Panc1 (cell line): ENCODE data around the gene OR52W1. TPM values are rescaled to one million over a fixed set of nuclear protein-coding genes. Genes with fewer than 3 reads are reported as not detected.

Experiments
- ATAC-seq: fragments of 200-7000 bp; cut with Tn5 transposase; 2 replicates; pipeline ENCODE4 v1.9.1; 2020; ENCODE audit warnings: mild to moderate bottlenecking, moderate library complexity
- BruUV-seq: library from RNA; stranded (reverse); fragments of 400-500 nt; replicated peaks from 2 replicates; lab custom pipeline; 2021; lab: Mats Ljungman, UMichigan
- CTCF ChIA-PET: fragments of 300-600 bp; sonication (Branson Sonifier 250); formaldehyde crosslinking; loops from one replicate; lab custom pipeline; 2022; ENCODE audit warnings: antibody characterized with exemption; lab: Charles Lee
- POLR2A ChIA-PET: fragments of 300-600 bp; sonication (Branson Sonifier 250); formaldehyde crosslinking; loops from one replicate; lab custom pipeline; 2022; ENCODE audit warnings: antibody characterized with exemption; lab: Charles Lee
- DNase-seq: peaks from one replicate; pipeline ENCODE4 v3.0.0-alpha.2; 2010; ENCODE audit warnings: low read depth, low spot score
- H3K27ac ChIP-seq: 2 replicates; pipeline ENCODE4 v1.5.1; 2011; ENCODE audit warnings: mild to moderate bottlenecking, low read length, inconsistent platforms
- H3K27me3 ChIP-seq: fragments of 200-500 bp; sonication (Bioruptor generic); 2 replicates; pipeline ENCODE4 v1.6.0; 2014; ENCODE audit warnings: low read length, inconsistent platforms; ENCODE audit not compliant: control insufficient read depth, insufficient read depth
- H3K36me3 ChIP-seq: fragments of 200-500 bp; sonication (Bioruptor generic); 2 replicates; pipeline ENCODE4 v1.5.1; 2014; ENCODE audit warnings: inconsistent platforms, mild to moderate bottlenecking, low read length, moderate library complexity; ENCODE audit not compliant: control insufficient read depth, insufficient read depth
- H3K4me1 ChIP-seq: 2 replicates; pipeline ENCODE4 v1.5.1; 2011; ENCODE audit warnings: inconsistent platforms, mild to moderate bottlenecking, low read length, moderate library complexity; ENCODE audit not compliant: control insufficient read depth, insufficient read depth
- H3K4me3 ChIP-seq, 2 experiments: 2 replicates each; pipeline ENCODE4 v1.5.1; 2011 to 2012; ENCODE audit warnings: low read depth in 2 of 2, low read length in 2 of 2, mild to moderate bottlenecking in 2 of 2, inconsistent platforms in 1 of 2, moderate library complexity in 1 of 2
- H3K9me3 ChIP-seq: fragments of 200-500 bp; sonication (Bioruptor generic); 2 replicates; pipeline ENCODE4 v1.5.1; 2014; ENCODE audit warnings: low read depth, mild to moderate bottlenecking, inconsistent platforms, low read length, moderate library complexity; ENCODE audit not compliant: control insufficient read depth, insufficient read depth
- POLR2AphosphoS5 ChIP-seq: IDR thresholded peaks from 2 replicates; pipeline ENCODE4 v1.6.1; 2012; ENCODE audit warnings: mild to moderate bottlenecking, low read depth, low read length, moderate library complexity
- SIN3A ChIP-seq: IDR thresholded peaks from 2 replicates; pipeline ENCODE4 v1.6.1; 2012; ENCODE audit warnings: low read depth, mild to moderate bottlenecking, low read length, moderate library complexity, borderline replicate concordance; ENCODE audit not compliant: insufficient read depth
- TCF7L2 ChIP-seq: IDR thresholded peaks from 2 replicates; pipeline ENCODE4 v1.6.1; 2011; ENCODE audit warnings: mild to moderate bottlenecking, low read depth, low read length, inconsistent platforms
- in situ Hi-C: cut with HindIII; loops from 2 replicates; pipeline ENCODE4 v1.10.0; 2016; ENCODE audit warnings: low sequenced_read_pairs, low pct_unique_long_range_greater_than_20kb
- intact Hi-C: fragments of 100-400 bp; cut with micrococcal nuclease; formaldehyde crosslinking; loops from one replicate; pipeline ENCODE4 v1.10.0; 2022; ENCODE audit not compliant: unreplicated experiment
- total RNA-seq: library from RNA; stranded (reverse); gene quantifications from one replicate; pipeline ENCODE4 v1.2.1, GENCODE V29; 2021; ENCODE audit not compliant: unreplicated experiment
- TF ChIP-seq, protein P1 (sequence below): fragments of 450-650 bp; IDR thresholded peaks from 2 replicates; pipeline ENCODE4 v1.5.1; 2017; ENCODE audit warnings: mild to moderate bottlenecking
- TF ChIP-seq, protein P2 (sequence below), 2 experiments: IDR thresholded peaks; 2 replicates each; pipeline ENCODE4 v1.6.1; 2011 to 2012; ENCODE audit warnings: low read depth in 2 of 2, control low read depth in 1 of 2, low read length in 1 of 2, mild to moderate bottlenecking in 1 of 2, moderate library complexity in 1 of 2; ENCODE audit not compliant: insufficient read depth in 1 of 2

OR52W1 gene
- total RNA-seq, 1 experiment from 2014 or later: not detected

GRCh38 chr11:6204706-6205105 lies 5.7 kb downstream of the OR52W1 start:
- no peaks in the 10 kb centered on the region; the same call in 1 of the 2 replicates for H3K36me3 ChIP-seq
- no peak for DNase-seq
- CTCF ChIA-PET: no interaction called here
- ATAC-seq: no peak
- POLR2A ChIA-PET: no interaction called here
- no peaks in the 10 kb centered on the region for H3K9me3 ChIP-seq
- in situ Hi-C loops: no loop called here
- no TSS peak for BruUV-seq
- intact Hi-C loops: no loop called here
- H3K4me1 ChIP-seq: no peaks in the 10 kb centered on the region
- H3K4me3 ChIP-seq: no peak overlapping the region
- no peaks in the 10 kb centered on the region for H3K27me3 ChIP-seq
- H3K27ac ChIP-seq: no peak overlapping the region
- TF ChIP-seq SIN3A (no peak), TCF7L2 (no peak), POLR2AphosphoS5 (no peak)
- TF ChIP-seq, protein P1, sequence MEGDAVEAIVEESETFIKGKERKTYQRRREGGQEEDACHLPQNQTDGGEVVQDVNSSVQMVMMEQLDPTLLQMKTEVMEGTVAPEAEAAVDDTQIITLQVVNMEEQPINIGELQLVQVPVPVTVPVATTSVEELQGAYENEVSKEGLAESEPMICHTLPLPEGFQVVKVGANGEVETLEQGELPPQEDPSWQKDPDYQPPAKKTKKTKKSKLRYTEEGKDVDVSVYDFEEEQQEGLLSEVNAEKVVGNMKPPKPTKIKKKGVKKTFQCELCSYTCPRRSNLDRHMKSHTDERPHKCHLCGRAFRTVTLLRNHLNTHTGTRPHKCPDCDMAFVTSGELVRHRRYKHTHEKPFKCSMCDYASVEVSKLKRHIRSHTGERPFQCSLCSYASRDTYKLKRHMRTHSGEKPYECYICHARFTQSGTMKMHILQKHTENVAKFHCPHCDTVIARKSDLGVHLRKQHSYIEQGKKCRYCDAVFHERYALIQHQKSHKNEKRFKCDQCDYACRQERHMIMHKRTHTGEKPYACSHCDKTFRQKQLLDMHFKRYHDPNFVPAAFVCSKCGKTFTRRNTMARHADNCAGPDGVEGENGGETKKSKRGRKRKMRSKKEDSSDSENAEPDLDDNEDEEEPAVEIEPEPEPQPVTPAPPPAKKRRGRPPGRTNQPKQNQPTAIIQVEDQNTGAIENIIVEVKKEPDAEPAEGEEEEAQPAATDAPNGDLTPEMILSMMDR: no peak
- TF ChIP-seq, protein P2, sequence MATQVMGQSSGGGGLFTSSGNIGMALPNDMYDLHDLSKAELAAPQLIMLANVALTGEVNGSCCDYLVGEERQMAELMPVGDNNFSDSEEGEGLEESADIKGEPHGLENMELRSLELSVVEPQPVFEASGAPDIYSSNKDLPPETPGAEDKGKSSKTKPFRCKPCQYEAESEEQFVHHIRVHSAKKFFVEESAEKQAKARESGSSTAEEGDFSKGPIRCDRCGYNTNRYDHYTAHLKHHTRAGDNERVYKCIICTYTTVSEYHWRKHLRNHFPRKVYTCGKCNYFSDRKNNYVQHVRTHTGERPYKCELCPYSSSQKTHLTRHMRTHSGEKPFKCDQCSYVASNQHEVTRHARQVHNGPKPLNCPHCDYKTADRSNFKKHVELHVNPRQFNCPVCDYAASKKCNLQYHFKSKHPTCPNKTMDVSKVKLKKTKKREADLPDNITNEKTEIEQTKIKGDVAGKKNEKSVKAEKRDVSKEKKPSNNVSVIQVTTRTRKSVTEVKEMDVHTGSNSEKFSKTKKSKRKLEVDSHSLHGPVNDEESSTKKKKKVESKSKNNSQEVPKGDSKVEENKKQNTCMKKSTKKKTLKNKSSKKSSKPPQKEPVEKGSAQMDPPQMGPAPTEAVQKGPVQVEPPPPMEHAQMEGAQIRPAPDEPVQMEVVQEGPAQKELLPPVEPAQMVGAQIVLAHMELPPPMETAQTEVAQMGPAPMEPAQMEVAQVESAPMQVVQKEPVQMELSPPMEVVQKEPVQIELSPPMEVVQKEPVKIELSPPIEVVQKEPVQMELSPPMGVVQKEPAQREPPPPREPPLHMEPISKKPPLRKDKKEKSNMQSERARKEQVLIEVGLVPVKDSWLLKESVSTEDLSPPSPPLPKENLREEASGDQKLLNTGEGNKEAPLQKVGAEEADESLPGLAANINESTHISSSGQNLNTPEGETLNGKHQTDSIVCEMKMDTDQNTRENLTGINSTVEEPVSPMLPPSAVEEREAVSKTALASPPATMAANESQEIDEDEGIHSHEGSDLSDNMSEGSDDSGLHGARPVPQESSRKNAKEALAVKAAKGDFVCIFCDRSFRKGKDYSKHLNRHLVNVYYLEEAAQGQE (IDR thresholded peaks at IDR 0.05; ENCODE audit: insufficient read depth in 1 of 2, low read depth in 2 of 2, low read length in 1 of 2): no peak

DNA sequence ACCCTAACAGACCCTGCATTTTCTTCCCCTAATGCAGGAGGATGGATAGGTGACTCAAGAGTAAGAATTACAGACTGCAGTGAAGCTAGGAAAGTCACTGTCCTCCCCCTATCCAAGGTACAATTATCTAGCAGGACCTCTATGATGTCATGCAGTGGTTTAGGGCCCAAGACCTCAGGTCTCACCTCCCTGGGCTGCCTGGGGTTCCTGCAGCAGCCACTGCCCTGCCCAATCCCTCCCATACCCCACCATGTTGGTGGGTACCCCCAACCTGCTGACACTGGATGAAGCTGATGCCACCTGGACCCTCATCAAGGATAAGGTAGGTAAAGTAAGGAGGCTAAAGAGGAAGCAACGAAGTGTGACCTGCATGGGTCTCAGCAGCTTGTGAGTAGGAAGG lies 6.3 kb downstream of the OR52W1 start, which contains the start of gene C11orf42:
C11orf42 (plus strand) TSS at position 192 of the 400 bp plus-strand sequence; CDS start at position 251, 59 bp downstream.
- POLR2A ChIA-PET: no interaction called here
- Histone ChIP-seq H3K4me3 (no peak within 1 kb of the TSS), H3K9me3 (no peaks in the 10 kb centered on the region), H3K27me3 (no peaks in the 10 kb centered on the region), H3K36me3 (no peaks in the 10 kb centered on the region; the same call in 1 of the 2 replicates), H3K27ac (no peak within 1 kb of the TSS), H3K4me1 (no peaks in the 10 kb centered on the region)
- CTCF ChIA-PET: no interaction called here
- DNase-seq (no peak), ATAC-seq (no peak)
- in situ Hi-C loops: no loop called here
- intact Hi-C loops: no loop called here
- no TSS peak for BruUV-seq
- TF ChIP-seq, protein P1: no peak
- TF ChIP-seq, protein P2 (IDR thresholded peaks at IDR 0.05; ENCODE audit: insufficient read depth in 1 of 2, low read depth in 2 of 2, low read length in 1 of 2): no peak
- TF ChIP-seq SIN3A: no peak
- TF ChIP-seq POLR2AphosphoS5: no peak
- no peak for TF ChIP-seq TCF7L2
